Activated CD4-positive, alpha-beta T cell treated with anti-CD3 and anti-CD28 coated beads, Interleukin-2, amount 10 ng/mL, durations not matched to agents 7 days and 5 days (primary cell): ENCODE measurements around the gene MKNK2. TPM values are rescaled to one million over a fixed set of nuclear protein-coding genes. Genes with fewer than 3 reads are reported as not detected.
"Not testable (repeated sequence)": the region's sequence is repeated elsewhere in the genome, so short reads cannot be mapped to it uniquely, and the experiment has no call there.

ENCODE experiments used
- CTCF ChIA-PET: fragments of 350-600 bp; sonication (Branson Sonifier 250); formaldehyde crosslinking; loops from one replicate; lab custom pipeline; 2021; ENCODE audit warnings: antibody characterized with exemption; lab: Charles Lee
- POLR2A ChIA-PET: fragments of 350-600 bp; sonication (Branson Sonifier 250); formaldehyde crosslinking; loops from one replicate; lab custom pipeline; 2021; ENCODE audit warnings: antibody characterized with exemption; lab: Charles Lee
- DNase-seq: peaks from one replicate; pipeline ENCODE4 v3.0.0-alpha.2; 2020
- H3K27ac Mint-ChIP-seq: one replicate; pipeline ENCODE4 v1.8.0; 2021; ENCODE audit warnings: mild to moderate bottlenecking, moderate library complexity, mixed read lengths
- H3K27me3 Mint-ChIP-seq: one replicate; pipeline ENCODE4 v1.8.0; 2021; ENCODE audit warnings: mixed read lengths
- H3K36me3 Mint-ChIP-seq: one replicate; pipeline ENCODE4 v1.8.0; 2021; ENCODE audit warnings: low read depth, mixed read lengths
- H3K4me1 Mint-ChIP-seq: one replicate; pipeline ENCODE4 v1.8.0; 2021; ENCODE audit warnings: mixed read lengths
- H3K4me3 Mint-ChIP-seq: one replicate; pipeline ENCODE4 v1.8.0; 2021; ENCODE audit warnings: mild to moderate bottlenecking, moderate library complexity, mixed read lengths
- H3K9me3 Mint-ChIP-seq: one replicate; pipeline ENCODE4 v1.8.0; 2021; ENCODE audit warnings: mixed read lengths
- total RNA-seq, 2 experiments: library from RNA; stranded (reverse); gene quantifications; one replicate each; pipeline ENCODE4 v1.2.3, GENCODE V29; 2021

MKNK2 gene
- total RNA-seq, 2 experiments from 2014 or later, result 198 to 228 TPM

- no peak for DNase-seq
- H3K9me3 Mint-ChIP-seq, result no peaks in the 10 kb centered on the region
- H3K4me1 Mint-ChIP-seq, result peaks cover 5% of the 10 kb centered on the region
- H3K27ac Mint-ChIP-seq, result peak overlapping the region; percentile 46
- no peaks in the 10 kb centered on the region for H3K27me3 Mint-ChIP-seq
- CTCF ChIA-PET, result interaction anchor here (0.6 to 1.1 kb wide), 6 partner anchors 8 to 56 kb away, joined by 3 to 4 read pairs (median 3); no protein-coding TSS in a partner anchor
- POLR2A ChIA-PET, result interaction anchor here (0.7 kb wide), 1 partner anchor 128 kb away, joined by 3 read pairs; no protein-coding TSS in a partner anchor
- no peak overlapping the region for H3K4me3 Mint-ChIP-seq
- H3K36me3 Mint-ChIP-seq, result peaks cover 1% of the 10 kb centered on the region
Observed at GRCh38 chr19:2003874-2004273, 47.2 kb downstream of the MKNK2 start.

DNA sequence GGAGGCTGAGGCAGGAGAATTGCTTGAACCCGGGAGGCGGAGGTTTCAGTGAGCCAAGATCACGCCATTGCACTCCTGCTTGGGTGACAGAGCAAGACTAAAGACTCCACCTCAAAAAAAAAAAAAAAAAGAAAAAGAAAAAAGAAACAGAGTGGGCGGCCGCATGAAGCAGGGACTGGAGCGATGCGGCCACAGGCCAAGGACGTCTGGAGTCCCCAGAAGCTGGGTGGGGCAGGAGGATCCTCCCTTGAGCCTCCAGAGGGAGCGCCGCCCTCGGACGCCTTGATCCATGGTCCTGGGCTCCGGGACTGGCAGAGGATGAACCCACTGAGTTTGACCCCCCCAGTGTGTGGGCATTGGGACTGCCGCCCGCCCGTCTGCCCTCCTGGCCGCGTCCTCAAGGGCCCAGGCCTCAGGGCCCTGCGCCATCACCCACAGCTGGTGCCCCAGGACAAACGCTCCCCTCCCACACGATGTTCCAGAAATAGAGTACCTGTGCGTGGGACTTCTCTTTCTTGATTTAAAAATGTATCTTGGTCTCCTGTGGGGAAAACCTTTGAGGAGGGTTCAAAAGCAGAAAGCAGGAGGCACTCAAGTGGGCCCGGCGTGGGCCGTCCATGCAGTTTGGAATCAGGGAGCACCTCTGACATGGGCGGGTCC is 51.1 kb downstream of the MKNK2 start:
- Mint-ChIP-seq H3K36me3 (peaks cover 15% of the 10 kb centered on the region), H3K9me3 (no peaks in the 10 kb centered on the region), H3K27me3 (no peaks in the 10 kb centered on the region), H3K27ac (peak overlapping the region; percentile 31), H3K4me3 (no peak overlapping the region), H3K4me1 (no peaks in the 10 kb centered on the region)
- POLR2A ChIA-PET, result no interaction called here
- DNase-seq, result no peak
- CTCF ChIA-PET, result no interaction called here

DNA sequence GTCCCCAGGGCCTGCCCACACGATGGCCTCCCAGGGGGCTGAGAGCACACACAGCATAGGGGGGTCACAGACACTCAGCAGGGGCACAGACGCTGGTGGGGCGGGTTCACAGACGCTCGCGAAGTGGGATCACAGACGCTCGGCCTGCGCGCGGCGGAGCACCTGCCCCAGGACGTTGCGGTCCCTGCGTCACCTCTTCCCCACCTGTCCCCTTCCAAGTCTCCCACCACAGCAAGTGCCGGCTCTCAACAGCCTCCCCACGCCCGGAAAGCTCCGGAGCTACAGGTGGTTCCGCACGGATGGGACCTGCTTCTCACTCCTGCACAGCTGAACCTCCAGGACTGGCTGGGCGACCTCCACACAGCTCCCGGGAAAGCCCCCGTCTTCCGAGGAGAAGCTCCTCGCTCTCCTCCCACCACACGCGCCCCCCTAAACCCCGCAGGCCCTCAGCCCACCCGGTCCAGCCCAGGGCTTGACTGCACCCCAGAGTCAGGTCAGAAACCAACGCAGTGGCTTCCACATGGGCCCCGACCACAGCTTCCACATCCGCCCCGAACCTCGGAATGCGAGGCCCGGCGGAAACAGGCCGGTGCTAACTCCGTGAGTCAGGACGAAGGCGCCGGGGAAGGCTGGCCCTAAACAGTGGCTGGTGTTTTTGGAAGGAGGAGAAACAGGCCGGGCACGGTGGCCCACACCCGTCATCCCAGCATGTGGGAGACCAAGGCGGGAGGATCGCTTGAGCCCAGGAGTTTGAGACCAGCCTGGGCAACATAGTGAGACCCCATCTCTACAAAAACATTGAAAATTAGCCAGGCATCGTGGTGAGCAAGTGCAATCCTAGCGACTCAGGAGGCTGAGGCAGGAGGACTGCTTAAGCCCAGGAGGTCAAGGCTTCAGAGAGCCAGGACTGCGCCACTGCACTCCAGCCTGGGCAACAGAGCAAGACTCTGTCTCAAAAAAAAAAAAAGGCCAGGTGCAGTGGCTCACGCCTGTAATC is 52.0 kb downstream of the MKNK2 start:
- Mint-ChIP-seq H3K9me3 (no peaks in the 10 kb centered on the region), H3K27ac (no peak overlapping the region), H3K4me1 (no peaks in the 10 kb centered on the region), H3K4me3 (no peak overlapping the region), H3K36me3 (peaks cover 18% of the 10 kb centered on the region), H3K27me3 (no peaks in the 10 kb centered on the region)
- no peak for DNase-seq
- ChIA-PET POLR2A (no interaction called here), CTCF (no interaction called here)

DNA sequence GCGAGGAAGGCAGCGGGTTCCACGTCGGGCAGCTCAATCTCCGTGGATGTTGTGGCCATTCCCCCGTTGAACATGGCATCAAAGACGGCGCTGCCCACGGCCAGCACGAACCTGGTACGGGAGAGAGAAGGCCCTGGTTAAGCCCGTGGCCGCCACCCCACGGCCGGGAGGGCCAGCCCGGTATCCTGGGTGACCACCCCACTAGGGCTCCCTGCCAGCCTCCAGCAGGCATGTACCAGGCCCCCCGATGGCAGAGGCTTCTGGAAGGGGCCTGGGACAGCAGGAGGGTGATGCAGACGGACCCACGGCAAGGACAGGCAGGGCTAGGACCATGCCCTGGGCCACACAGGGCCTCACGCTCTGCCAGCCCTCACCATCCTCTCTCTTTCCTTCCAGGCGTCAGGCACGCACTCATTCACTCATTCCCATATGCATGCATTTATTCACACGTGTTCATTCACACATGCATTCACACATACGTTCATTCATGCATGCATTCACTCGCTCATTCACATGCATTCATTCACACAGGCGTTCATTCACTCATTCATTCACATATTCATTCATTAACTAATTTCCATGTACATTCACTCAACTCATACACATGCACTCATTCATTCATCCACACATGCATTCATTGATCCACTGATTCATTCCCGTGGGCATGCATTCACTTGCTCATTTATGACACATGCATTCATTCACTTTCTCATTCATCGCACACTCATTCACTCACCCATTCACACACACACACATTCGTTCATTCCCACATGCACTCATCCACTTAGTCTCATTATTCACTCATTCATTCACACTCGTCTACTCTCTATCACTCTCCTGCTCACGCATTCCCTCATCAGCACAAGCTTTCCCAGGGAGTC is 53.5 kb downstream of the MKNK2 start:
- no peaks in the 10 kb centered on the region for H3K4me1 Mint-ChIP-seq
- no peaks in the 10 kb centered on the region for H3K9me3 Mint-ChIP-seq
- POLR2A ChIA-PET, result no interaction called here
- no peak overlapping the region for H3K4me3 Mint-ChIP-seq
- CTCF ChIA-PET, result interaction anchor here (0.6 kb wide), 1 partner anchor 208 kb away, joined by 3 read pairs; no protein-coding TSS in a partner anchor
- no peak overlapping the region for H3K27ac Mint-ChIP-seq
- no peaks in the 10 kb centered on the region for H3K27me3 Mint-ChIP-seq
- peaks cover 23% of the 10 kb centered on the region for H3K36me3 Mint-ChIP-seq
- no peak for DNase-seq

DNA sequence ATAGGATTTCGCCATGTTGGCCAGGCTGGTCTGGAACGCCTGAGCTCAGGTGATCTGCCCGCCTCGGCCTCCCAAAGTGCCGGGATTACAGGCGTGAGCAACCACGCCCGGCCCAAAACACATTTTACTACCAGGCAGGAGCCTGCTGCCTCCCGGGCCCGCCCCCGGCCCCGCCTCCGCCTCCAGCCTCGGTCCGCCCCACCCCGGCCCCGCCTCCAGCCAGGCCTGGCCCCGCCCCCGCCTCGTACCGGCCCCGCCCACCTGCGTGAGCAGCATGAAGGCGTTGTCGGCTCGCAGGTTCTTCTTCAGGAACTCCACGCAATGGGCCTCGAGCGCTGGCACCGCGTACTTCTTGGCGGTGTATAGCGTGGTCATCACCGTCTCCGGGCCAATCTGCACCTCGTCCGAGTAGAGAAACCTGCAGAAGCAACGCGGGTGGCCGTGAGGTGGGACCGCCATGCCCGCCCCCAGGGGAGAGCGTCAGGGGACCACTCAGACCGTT is 58.2 kb downstream of the MKNK2 start:
- ChIA-PET CTCF (interaction anchor here (0.8 kb wide), 1 partner anchor 11 kb away, joined by 3 read pairs; no protein-coding TSS in a partner anchor), POLR2A (no interaction called here)
- Mint-ChIP-seq H3K27me3 (no peaks in the 10 kb centered on the region), H3K4me3 (no peak overlapping the region), H3K36me3 (peaks cover 28% of the 10 kb centered on the region), H3K27ac (no peak overlapping the region), H3K4me1 (no peaks in the 10 kb centered on the region), H3K9me3 (no peaks in the 10 kb centered on the region)
- DNase-seq, result peak; percentile 12

DNA sequence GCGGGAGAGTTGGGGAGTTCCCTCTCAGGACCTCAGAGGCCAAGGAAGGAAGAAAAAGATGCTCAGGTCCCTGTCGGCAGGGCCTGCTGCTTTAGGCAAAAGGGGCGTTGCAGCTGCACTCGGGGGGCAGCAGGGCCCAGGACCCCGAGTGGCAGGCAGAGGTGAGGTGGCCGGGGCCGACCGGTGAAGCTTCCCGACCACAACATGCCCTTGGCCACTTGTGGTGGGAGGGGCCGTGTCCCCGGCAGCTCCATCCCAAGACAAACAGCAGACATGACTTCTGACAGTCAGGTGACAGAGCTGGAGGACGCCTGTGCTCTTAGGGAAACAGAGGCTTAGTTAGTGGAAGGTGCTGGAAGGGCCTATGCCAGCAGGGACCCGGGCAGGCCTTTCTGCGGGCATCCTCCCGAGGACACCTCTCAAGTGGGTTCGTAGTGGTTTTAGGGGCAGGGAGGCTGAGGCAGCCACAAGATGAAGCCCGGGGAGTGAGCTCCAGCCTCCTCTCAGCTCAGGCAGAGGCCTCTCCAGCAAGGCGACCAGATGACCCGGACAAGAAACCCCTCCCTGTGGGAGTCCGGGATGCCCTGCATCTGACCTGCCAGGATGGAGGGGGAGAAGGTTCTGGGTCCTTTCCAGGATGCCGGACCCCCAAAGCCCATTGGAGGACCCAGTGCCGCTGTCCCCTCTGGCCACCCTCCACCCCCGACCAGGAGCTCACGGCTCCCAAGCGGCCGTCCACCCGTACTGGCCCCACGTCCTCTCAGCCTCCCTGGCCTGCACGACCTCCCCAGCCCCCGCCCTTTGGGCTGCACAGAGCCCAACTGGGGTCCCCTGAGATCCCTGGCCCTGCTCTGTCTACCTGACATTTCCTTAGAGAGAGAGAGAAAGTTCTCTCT is 59.8 kb downstream of the MKNK2 start:
- Mint-ChIP-seq H3K4me3 (no peak overlapping the region), H3K4me1 (no peaks in the 10 kb centered on the region), H3K27me3 (no peaks in the 10 kb centered on the region), H3K9me3 (no peaks in the 10 kb centered on the region), H3K27ac (no peak overlapping the region), H3K36me3 (peaks cover 22% of the 10 kb centered on the region)
- DNase-seq, result no peak
- CTCF ChIA-PET, result interaction anchor here (0.7 to 2.3 kb wide), 3 partner anchors 12 to 46 kb away, joined by 3 to 10 read pairs (median 4); no protein-coding TSS in a partner anchor
- POLR2A ChIA-PET, result no interaction called here

DNA sequence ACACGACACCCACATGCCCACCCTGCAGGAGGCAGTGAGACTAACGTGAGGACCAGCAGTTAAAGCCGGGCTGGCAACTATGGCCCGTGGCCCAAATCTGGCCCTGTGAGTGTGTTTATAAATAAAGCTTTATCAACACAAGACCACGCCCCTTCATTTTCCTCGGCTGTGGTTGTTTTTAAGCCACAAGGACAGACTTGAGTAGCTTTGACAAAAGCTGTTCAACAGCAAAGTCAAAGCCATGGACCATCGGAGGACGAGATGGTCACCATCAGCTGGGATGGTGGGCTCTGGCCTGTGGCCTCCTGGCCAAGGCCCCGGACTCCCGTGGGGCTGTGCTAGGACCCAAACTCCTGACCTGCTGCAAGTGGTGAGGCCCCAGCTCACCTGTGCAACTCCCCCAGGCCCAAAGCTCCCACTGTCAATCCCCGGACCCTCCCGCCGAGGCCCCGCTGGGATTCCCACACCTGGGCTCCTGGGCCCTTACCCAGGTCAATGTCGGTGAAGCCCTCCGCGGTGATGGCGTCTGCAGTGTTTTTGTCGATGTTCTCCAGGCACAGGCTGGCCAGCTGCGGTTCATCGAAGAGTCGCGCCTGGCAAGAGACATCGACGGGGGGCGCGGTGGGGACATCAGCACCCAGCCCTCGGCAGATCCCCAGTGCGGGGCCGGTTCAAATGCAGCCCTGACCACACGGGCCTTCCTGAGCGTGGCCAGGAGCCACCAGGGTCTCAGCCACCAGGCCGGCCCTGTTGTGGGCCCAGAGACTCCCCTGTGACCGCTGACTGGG is 60.6 kb downstream of the MKNK2 start:
- ChIA-PET POLR2A (no interaction called here), CTCF (interaction anchor here (0.7 to 2.3 kb wide), 2 partner anchors 14 to 45 kb away, joined by 4 to 10 read pairs; no protein-coding TSS in a partner anchor)
- Mint-ChIP-seq H3K27me3 (no peaks in the 10 kb centered on the region), H3K27ac (no peak overlapping the region), H3K4me1 (no peaks in the 10 kb centered on the region), H3K36me3 (peaks cover 17% of the 10 kb centered on the region), H3K9me3 (no peaks in the 10 kb centered on the region), H3K4me3 (no peak overlapping the region)
- DNase-seq, result no peak

GRCh38 chr19:1989513-1990229 is 61.4 kb downstream of the MKNK2 start:
- Mint-ChIP-seq H3K27ac (no peak overlapping the region), H3K4me1 (no peaks in the 10 kb centered on the region), H3K36me3 (peaks cover 18% of the 10 kb centered on the region), H3K9me3 (no peaks in the 10 kb centered on the region), H3K27me3 (no peaks in the 10 kb centered on the region), H3K4me3 (no peak overlapping the region)
- POLR2A ChIA-PET, result no interaction called here
- CTCF ChIA-PET, result interaction anchor here (0.6 to 2.3 kb wide), 3 partner anchors 9 to 44 kb away, joined by 3 to 10 read pairs (median 3); no protein-coding TSS in a partner anchor
- DNase-seq, result no peak

DNA sequence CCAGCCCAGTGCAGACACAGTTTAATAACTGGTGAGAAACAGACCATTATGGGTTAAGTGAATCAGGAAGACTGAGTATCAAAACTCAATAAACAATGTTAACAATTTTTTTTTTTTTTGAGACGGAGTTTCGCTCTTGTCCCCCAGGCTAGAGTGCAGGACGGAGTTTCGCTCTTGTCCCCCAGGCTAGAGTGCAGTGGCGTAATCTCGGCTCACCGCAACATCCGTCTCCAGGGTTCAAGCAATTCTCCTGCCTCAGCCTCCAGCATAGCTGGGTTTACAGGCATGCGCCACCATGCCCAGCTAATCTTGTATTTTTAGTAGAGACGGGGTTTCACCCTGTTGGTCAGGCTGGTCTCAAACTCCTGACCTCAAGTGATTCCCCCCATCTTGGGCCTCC is 62.6 kb downstream of the MKNK2 start:
- DNase-seq, POLR2A ChIA-PET, H3K4me3 Mint-ChIP-seq, H3K9me3 Mint-ChIP-seq, H3K27me3 Mint-ChIP-seq, H3K4me1 Mint-ChIP-seq: not testable (repeated sequence)
- CTCF ChIA-PET, result interaction anchor here (0.6 to 1.4 kb wide), 2 partner anchors 8 to 234 kb away, joined by 3 read pairs; no protein-coding TSS in a partner anchor
- peak overlapping the region; percentile 36 for H3K27ac Mint-ChIP-seq
- H3K36me3 Mint-ChIP-seq, result peaks cover 18% of the 10 kb centered on the region
